DMS 273 (cell line): ENCODE measurements around the gene RNF123.
"Not testable (repeated sequence)": the region's sequence is repeated elsewhere in the genome, so short reads cannot be mapped to it uniquely, and the experiment has no call there.

Experiments used
- DNase-seq: peaks from one replicate; lab custom pipeline; 2025; ENCODE audit not compliant: unreplicated experiment; lab: John Stamatoyannopoulos, UW

Gene RNF123

DNA sequence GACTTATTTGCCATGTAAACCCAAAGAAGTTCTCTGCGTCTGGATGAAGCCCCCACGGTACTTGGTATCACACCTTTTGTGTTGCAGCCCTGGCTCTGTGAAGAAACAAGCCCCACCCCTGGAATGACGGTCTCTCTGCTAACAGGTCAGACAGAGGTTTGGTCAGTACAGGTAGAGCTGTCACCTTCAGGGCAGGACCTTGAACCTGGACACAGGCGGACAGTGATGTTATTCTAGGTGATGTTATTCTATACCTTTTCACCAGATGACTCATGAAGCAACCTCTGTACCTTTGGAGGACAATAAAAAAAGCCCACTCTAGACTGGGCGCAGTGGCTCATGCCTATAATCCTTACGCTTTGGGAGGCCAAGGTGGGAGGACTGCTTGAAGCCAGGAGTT, 45.4 kb downstream of the RNF123 start:
- DNase-seq, result no peak

- no peak for DNase-seq
These were observed 48.8 kb downstream of the RNF123 start for GRCh38 chr3:49738067-49738713.

- DNase-seq, result no peak
These were observed 51.1 kb downstream of the RNF123 start for GRCh38 chr3:49740427-49740826.

DNA sequence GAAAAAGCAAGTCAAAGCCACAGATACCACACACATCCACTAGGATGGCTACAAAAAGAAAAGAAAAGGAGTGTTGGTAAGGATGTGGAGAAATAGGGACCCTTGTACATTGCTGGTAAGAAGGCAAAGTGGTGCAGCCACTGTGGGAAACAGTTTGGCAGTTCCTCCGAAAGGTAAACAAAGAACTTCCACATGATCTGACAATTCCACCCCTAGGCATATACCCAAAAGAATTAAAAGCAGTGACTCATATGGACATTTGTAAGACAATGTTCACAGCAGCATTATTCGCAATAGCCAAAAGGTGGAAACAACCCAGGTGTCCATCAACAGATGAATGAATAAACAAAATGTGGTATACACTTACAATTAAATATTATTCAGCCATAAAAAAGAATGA, 56.6 kb downstream of the RNF123 start:
- DNase-seq, result no peak

DNA sequence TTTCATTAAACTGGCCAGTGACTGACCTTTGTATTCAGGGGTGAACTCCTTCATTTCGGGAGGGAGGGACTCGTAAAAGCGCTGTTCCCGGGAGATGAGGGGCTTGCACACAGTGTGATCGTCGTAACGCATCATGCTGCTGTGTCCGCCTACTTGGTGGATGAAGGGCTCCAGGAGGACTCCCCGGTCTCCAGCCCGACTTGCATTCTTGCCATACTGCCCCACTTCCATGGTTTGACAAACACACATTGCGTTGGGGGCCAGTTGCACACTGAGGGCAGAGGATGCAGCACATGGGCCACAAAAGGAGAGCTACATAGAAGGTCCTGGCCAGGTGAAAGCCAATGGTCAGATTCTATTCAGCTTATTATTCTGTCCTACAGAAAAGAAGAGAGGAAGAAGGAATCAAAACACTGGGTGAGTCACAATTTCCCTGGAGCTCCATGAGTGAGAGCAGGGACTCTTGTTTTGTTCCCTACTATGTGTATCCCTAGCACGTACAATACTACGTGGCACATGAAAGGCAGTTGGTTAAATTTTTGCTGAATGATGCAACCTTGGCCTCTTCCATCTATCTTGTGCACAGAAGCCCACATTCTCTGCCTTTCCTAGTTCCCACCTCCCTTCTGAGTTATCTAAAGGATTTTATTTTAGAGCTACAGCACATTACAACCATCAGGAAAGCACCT, 58.6 kb downstream of the RNF123 start:
- no peak for DNase-seq

GRCh38 chr3:49748874-49749273, 59.5 kb downstream of the RNF123 start:
- DNase-seq, result not testable (repeated sequence)

DNA sequence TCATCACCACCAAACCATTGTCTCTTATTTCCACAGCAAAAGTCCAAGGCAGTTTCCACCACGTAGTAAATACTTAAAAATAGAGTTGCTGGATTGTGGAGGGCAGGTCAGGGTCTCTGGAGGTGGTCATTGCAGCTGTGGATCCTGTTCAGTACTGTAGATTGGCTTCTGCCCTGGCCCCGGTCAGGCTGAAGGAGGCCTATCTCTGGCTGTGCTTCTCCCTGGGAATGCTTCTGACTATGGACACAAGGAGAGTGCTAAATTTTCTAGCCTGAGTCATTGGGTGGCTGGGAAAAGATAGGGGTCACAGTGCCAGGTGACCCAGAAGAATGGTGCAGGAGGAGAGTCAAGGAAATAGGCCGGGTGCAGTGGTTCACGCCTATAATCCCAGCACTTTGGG, 60.7 kb downstream of the RNF123 start:
- DNase-seq, result no peak

DNA sequence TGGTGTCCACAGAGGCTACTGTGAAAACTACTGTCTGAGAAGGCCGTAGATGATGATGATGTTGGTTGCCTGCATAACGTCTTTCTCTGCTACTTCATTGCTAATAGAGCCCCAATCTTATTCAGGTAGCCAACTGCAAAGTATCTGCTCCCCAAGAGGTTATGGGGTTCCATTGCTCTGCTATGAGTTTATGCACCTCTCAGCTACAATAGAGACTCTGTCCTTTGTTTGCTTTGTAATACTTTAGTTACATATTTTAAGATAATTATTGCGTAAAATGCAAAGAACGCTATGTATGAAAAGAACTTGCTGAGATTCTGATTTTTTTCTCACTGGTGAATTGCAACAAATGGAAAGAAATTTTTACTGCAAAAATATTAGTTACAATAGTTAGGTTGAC, 62.1 kb downstream of the RNF123 start:
- DNase-seq, result no peak

DNA sequence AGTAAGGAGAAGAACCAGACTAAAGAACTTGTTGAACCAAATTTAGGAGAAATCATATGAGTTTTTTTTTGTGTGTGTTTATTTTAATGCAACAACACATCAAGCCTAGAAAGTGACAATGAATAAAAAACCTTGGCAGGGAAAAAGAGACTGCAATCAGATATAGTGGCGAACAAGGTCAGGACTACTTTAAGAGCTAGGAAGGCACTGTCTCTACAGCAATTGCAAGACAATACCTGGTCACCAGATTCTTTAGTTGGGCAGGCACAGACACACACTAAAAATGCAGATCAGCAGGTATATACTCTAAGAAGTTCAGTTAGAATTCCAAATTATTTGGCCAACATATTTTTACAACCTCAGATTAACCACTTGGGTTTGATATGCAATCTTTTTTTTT, 65.2 kb downstream of the RNF123 start:
- no peak for DNase-seq

DNA sequence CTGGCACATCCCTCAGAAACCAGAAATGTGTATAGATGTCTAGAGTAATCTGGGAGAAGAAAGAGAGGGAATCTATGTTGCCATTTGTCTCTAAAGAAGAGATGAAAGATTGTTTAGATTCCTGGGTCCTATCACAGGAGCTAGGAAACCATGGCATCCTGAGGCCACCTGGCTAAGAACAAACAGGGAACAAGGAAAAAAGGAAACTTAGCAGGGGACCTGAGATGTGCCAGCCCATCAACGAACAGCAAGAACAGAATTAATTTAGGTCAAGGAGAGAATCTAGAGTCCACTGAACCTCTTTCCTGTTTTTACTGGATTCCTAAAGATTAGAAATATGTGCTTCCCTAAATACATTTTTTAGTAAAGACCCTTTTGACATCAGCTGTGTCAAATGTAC, 66.7 kb downstream of the RNF123 start:
- DNase-seq, result no peak

DNA sequence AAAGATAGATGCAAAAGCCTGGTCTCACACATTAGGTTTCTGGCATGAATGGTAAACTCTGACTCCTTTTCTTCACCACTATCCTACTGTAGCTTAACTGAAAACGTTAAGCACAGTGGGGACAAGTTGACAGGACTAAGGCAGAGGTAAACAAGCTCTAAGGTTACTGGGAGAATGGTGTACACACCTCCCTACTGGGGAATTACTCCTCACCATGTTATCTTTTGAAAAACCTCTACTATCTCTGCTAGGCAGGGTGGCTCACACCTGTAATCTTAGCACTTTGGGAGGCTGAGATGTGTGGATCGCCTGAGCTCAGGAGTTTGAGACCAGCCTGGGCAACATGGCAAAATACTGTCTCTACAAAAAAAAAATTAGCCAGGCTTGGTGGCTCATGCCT, 67.8 kb downstream of the RNF123 start:
- DNase-seq, result no peak

- DNase-seq, result no peak
These were observed 69.9 kb downstream of the RNF123 start for GRCh38 chr3:49759226-49759625.

- no peak for DNase-seq
These were observed 72.3 kb downstream of the RNF123 start for GRCh38 chr3:49761661-49762060.

GRCh38 chr3:49763981-49764380, 74.6 kb downstream of the RNF123 start:
- no peak for DNase-seq

GRCh38 chr3:49769286-49769915, 80.0 kb downstream of the RNF123 start:
- no peak for DNase-seq

GRCh38 chr3:49769926-49770325, 80.6 kb downstream of the RNF123 start:
- DNase-seq, result no peak
